8988T (cell line): ENCODE data around the gene DDX46.
"Not testable (repeated sequence)": the region's sequence is repeated elsewhere in the genome, so short reads cannot be mapped to it uniquely, and the experiment has no call there.

Experiments
- DNase-seq: peaks from one replicate; pipeline ENCODE4 v3.0.0; 2011

Gene DDX46

GRCh38 chr5:134845852-134846640 is 87.5 kb downstream of the DDX46 start, which contains the start of gene C5orf24:
TSS of gene C5orf24 (plus strand) at chr5:134845968. CDS start at chr5:134854901, 8,933 bp downstream.
- peak; percentile 78 for DNase-seq

DNA sequence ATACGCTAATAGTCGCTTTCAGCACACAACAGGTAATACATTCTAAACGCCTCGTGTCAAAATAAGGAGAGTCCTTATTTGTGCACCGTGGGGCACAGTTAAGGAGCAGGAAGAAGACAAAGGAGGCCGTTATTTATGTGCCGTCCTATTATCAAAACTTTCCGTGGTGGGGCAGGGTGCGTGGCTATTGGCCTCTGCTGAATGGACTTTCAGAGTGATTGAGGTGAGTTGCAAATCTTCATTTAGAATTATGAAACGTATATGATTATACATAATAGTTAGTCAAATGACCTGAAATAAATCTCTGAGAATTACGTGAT is 88.0 kb downstream of the DDX46 start:
- DNase-seq, result no peak

- DNase-seq, result not testable (repeated sequence)
Observed at GRCh38 chr5:134849434-134849933, 90.9 kb downstream of the DDX46 start.

GRCh38 chr5:134851307-134851923 is 92.8 kb downstream of the DDX46 start:
- no peak for DNase-seq

GRCh38 chr5:134856465-134856864 is 97.9 kb downstream of the DDX46 start:
- DNase-seq, result not testable (repeated sequence)

DNA sequence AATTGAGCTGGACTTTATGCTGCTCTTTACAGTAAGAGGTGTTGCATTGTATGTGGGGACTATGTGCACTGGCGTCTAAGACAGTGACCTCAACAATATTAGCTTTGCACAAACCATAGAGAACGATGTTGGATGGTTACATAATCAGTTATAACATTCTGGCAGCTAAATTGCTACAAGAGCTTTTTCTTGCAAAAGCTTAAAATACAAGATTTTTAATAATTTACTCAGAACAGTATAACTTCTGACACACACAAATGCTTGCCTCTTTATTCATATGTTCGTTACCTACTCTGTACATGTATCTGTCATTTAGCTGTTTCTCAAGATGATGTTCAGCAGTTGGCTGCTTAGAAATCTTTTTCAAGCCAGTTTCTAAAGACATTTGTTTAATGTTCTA is 98.8 kb downstream of the DDX46 start:
- DNase-seq, result no peak

- DNase-seq, result no peak
Observed at GRCh38 chr5:134864707-134865106, 106.1 kb downstream of the DDX46 start.

- DNase-seq, result no peak
Observed at GRCh38 chr5:134873494-134873893, 114.9 kb downstream of the DDX46 start.

DNA sequence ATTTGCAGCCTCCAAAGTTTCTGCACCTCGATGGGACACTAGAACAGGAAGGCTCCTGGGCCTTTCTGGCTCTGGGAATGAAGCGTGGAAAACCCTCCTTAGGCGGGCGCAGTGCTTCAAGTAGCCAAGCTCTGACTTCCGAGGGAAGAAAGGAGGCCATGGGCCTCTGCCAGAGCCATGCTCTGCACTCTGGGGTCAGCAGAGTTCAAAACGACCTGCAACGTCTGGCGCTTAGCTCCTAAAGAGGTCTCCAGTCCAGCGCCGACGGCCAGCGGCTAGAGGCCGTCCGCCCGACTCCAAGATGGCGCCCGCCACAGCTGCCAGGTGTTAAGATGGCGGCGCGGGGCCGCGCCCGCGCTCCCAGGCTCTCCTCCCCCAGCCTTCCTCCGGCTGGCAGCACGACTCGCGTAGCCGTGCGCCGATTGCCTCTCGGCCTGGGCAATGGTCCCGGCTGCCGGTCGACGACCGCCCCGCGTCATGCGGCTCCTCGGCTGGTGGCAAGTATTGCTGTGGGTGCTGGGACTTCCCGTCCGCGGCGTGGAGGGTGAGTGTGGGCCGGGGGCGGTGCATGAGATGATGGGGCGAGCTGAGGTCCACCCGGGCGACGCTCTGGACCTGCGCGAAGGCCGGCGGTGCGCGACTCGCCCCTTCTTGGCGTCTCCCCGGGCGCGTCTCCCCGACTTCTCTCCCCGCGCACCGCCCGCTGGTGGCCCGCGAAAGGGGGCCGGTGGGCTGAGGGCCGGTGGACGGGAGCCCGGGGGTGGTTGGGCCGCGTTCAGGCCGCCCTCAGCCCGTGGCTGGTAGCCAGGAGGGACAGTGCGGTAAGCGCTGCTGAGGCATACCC is 115.6 kb downstream of the DDX46 start, which contains the start of gene TXNDC15:
TXNDC15 (plus strand) TSS at position 385 of the 844 bp plus-strand sequence; CDS start at position 442, 57 bp downstream.
- DNase-seq, result peak; percentile 83

DNA sequence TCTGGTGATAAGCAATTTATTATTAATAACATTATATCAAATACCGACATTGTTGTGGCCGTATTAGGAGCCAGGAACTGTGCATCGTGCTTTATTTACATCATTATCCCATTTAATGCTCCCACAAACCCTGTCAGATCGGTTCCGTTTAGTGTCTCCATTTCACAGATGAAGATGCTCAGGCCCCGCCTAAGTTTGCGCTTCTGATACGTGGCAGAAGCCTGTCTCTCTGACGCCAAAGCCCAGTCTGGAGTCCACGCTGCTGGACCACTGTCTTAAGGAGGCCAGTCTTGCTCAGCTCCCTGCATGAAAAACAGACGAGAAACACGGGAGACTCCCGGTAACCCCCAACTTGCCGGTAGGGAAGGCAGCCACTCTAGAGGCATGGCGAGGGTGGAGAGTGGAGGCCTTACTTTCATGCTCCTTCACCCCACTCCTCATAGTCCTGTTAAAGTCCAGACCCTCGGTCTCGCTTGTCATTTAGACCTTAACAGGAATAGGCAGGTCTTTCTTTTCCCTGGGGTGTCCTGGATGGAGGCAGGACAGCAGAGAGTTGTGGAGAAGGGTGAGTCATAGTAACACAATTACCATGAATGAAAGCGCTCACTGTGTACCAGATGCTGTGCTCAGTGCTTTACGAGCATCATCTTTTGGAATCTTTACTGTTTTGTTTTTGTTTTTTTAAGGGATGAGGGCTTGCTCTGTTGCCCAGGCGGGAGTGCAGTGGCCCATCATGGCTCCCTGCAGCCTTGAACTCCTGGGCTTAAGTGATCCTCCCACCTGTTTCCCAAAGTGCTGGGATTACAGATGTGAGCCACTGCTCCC is 116.5 kb downstream of the DDX46 start:
- peak; percentile 25 for DNase-seq

DNA sequence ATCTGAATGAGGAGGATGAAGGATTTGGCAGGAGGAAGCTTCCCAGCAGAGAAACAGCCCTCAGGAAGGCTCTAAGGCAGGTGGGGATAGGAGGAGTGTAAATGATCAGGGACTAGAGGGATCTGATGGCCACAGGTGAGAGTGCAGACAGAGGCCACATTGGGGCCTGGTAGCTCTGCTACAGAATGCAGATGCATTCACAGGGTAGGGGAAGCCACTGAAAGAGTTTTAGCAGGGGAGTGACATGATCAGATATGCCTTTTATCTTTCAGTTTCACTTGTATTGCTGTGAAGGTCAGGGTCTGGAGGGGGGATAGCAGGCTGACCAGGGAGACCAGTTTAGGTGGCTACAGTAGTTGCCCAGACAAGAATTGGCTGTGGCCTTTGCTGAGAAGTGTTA is 118.6 kb downstream of the DDX46 start:
- DNase-seq, result no peak

DNA sequence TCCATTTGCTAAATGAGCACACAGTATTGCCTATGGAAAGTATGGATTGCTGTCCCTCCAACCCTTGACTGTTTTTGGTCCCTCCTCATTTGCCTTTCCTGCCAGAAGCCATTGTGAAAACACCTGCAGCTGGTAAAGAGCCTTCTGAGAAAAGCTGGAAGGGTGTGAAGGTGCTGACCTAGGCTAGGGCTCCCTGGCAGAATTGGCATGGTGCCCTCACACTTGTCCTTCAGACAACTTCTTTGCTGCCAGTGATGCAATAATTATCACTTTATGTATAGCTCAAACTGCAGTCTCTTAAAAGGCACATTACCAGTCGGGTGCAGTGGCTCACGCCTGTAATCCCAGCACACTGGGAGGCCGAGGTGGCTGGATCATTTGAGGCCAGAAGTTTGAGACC is 119.8 kb downstream of the DDX46 start:
- no peak for DNase-seq

DNA sequence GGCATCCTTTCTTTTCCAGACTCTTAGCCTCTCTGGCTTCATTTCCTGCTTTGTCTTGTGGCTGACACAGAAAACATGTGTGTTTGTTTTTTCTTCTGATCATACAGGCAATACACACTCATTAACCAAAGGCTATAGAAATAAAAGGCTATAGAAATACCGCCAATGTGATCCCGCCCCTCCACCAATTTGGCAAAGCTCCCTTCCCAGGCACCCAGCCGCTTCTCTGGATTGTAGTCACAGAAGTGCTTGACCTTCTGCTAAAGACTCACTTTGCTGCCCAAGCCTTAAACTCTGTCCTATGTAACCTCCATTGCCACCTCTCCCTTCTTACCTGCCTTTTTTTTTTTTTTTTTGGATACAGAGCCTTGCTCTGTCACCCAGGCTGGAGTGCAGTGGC is 120.9 kb downstream of the DDX46 start:
- DNase-seq, result no peak
